ENCODE data around the gene CCDC88C.

DNA sequence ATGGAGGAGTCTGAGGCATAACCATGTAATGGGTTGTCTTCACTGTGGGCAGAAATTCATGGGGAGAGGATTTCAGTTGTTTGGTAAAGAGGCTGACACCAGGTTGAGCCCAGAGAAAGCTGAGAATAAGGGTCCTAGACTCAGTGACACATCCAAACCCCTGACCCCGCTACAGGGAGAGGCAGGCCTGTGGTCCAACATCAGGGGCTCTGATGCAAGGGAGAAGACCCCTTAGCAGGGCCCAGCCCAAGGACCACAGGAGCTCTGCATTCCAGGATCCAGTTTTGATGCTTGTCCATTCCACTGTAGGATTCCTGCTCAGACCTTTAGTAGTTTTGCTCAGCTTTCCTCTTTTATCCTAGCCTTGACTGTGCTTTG, 188.6 kb downstream of the CCDC88C start:
- TF ChIP-seq POLR2AphosphoS5 (IDR thresholded peaks at IDR 0.05; ENCODE audit: insufficient read depth, low read depth, low read length) (no peak), POLR2A (IDR thresholded peaks at IDR 0.05; ENCODE audit: low read depth, low read length) (no peak), MYC (IDR thresholded peaks at IDR 0.05; ENCODE audit: low read depth, low read length) (no peak), EZH2 (IDR thresholded peaks at IDR 0.05; ENCODE audit: borderline replicate concordance, low read depth, low read length, severe bottlenecking) (no peak), FOS (IDR thresholded peaks at IDR 0.05; ENCODE audit: borderline replicate concordance, insufficient read depth, low read length) (no peak), GATA2 (IDR thresholded peaks at IDR 0.05; ENCODE audit: insufficient read depth, insufficient read length, low read depth, low read length) (no peak), JUN (IDR thresholded peaks at IDR 0.05; ENCODE audit: borderline replicate concordance, insufficient read depth, insufficient read length, low read depth) (no peak)
- TF ChIP-seq, protein P1, sequence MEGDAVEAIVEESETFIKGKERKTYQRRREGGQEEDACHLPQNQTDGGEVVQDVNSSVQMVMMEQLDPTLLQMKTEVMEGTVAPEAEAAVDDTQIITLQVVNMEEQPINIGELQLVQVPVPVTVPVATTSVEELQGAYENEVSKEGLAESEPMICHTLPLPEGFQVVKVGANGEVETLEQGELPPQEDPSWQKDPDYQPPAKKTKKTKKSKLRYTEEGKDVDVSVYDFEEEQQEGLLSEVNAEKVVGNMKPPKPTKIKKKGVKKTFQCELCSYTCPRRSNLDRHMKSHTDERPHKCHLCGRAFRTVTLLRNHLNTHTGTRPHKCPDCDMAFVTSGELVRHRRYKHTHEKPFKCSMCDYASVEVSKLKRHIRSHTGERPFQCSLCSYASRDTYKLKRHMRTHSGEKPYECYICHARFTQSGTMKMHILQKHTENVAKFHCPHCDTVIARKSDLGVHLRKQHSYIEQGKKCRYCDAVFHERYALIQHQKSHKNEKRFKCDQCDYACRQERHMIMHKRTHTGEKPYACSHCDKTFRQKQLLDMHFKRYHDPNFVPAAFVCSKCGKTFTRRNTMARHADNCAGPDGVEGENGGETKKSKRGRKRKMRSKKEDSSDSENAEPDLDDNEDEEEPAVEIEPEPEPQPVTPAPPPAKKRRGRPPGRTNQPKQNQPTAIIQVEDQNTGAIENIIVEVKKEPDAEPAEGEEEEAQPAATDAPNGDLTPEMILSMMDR (IDR thresholded peaks at IDR 0.05; ENCODE audit: extremely low read depth in 1 of 2, insufficient read depth in 1 of 2, low read depth in 1 of 2, low read length in 2 of 2), result no peak
- TF ChIP-seq, protein P2, sequence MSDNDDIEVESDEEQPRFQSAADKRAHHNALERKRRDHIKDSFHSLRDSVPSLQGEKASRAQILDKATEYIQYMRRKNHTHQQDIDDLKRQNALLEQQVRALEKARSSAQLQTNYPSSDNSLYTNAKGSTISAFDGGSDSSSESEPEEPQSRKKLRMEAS (IDR thresholded peaks at IDR 0.05; ENCODE audit: insufficient read depth, insufficient read length), result no peak

All from endothelial cell of umbilical vein (primary cell).